ENCODE results near the gene MBP. TPM values are rescaled to one million over a fixed set of nuclear protein-coding genes. Genes with fewer than 3 reads are reported as not detected.

The MBP gene
- total RNA-seq, 1 donor from 2014 or later = 0.53 TPM

GRCh38 chr18:77133835-77134496, 1.4 kb upstream of the MBP start:
- DNase-seq (ENCODE audit: low read depth, low spot score) = no peak

DNA sequence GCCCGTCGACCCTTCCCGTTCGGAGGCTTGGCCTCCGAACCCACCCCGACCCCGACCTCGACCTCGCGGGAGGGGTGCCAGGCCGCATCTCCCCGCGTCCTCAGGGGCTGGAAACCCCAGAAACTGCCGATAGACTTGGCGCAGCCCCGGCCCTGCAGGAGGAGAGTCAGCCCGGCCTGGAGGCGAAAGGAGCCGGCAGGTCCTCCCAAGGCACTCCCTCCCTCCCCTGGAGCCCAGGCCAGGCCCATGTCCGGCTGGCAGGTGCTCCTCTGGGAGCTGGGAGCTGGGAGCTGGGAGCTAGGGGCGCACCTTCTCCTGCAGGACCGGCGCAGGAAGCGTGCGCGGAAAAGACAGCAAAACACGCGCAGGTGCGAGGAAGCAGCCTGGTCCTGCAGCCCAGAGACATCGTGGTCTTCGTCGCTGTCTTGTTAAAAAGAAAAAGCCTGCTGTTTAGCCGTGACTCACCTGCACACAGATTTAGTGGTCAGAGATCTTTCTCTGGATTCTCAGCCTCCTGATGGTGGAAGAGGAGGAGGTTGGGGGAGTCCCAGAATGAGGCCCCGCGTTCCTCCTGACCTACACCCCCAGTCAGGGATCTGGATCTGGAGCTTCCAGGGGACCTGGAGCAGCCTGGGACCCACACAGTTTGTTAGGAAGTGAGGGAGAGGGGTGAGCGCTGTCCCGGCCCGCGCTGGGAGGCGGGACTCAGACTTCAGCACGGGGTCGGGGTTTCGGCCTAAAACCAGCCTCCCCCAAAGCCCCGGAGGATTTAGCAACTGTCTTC, 660 bp upstream of the MBP start:
- no peak for DNase-seq (ENCODE audit: low read depth, low spot score)

DNA sequence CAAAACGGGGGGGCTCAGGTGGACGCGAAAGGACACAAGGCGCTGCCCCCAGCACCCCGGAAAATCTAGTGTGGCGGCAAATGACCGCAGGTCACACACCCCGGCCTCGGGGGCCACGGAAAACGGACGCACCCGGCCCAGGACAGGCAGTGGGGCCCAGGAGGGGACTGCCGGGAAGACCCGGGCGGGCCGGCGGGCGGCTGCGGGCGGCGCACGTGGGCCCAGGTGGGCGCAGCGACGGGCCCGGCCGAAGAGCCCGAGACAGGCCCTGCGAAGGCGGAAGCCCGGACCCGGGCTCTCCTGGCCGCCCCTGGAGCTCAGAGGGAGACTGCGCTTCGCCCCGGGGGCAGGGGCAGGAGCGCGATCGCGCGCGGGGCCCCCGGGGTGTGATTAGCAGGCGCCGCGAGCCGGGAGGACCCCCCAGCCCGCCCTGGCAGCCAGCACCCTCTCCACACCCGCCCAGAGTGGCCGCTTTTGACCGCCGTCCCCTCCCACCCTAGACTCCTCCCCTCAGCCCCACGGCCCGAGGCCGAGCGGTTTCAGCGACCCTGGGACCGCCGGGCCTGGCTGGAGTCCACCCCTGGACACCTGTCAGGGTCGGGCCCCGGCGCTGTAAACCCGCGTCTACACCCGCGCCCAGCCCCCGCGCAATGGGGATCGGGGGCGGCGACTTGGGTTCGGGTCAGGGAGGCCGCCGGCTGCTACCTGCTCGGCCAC, 773 bp downstream of the MBP start:
- no peak for DNase-seq (ENCODE audit: low read depth, low spot score)

DNA sequence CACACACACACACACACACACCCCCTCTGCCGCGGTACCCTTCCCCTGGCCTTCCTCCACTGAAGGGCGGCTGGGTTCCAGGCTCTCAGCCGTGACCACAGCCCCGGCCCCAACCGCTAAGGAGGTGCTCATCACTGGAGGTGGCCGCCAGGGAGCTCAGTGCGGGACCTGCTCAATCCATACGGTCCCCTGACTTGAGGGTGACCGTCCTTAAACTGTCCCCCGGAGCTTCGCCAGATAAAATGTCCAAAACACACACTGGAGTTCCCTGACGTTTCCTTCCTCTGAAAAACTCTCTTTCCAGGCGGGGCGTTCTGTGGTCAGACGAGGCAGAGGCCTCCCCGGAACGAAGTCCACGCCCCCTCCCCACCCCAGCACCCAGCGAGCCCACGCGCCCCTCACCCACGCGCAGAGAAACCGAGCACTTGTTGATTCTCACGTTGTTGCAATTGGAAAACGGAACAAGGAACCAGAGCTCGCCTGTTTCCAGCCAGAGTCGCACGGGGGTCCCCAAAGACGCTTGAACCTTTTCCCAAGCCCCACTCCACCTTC, 1.4 kb downstream of the MBP start:
- no peak for DNase-seq (ENCODE audit: low read depth, low spot score)

DNA sequence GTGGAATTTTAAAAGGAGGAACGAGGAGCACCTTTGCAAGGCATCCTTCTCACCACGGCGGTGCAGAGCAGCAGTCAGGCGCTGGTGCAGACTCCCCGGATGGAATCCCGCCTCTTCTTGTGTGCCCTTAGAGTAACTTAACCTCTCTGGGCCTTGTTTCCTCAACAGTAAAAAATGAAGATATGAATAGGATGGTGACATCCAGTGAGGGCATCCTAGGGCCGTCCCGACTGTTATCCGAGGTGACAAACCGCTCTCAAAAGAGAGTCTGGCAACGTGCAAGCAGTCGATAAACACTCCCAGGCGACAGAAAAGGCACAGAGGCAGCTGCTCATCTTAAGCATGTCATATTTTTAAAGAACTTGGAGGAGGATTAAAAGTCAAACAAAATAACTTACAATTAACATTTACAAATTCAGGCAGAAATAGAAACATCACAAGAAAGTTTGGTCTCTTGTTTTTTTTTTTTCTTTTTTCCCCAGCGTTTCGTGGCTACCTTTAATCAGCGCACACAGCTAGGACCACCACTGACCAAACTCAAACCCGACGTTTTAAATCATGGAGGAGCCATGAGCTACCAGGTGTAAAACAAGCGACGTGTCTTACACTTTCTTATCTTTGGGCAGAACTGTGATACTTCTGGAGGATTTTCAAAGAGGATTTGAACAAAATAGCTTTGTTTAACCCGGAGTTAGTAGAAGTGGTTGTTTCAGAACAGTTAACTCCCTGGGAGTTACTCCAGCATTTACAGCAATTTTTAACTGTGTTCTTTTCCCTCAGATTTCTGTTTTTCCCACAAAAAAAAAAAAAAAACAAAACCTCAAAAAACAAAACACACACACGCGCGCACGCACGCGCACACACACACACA, 2.1 kb downstream of the MBP start:
- DNase-seq (ENCODE audit: low read depth, low spot score) = no peak

GRCh38 chr18:77129150-77129551, 3.4 kb downstream of the MBP start:
- no peak for DNase-seq (ENCODE audit: low read depth, low spot score)

DNA sequence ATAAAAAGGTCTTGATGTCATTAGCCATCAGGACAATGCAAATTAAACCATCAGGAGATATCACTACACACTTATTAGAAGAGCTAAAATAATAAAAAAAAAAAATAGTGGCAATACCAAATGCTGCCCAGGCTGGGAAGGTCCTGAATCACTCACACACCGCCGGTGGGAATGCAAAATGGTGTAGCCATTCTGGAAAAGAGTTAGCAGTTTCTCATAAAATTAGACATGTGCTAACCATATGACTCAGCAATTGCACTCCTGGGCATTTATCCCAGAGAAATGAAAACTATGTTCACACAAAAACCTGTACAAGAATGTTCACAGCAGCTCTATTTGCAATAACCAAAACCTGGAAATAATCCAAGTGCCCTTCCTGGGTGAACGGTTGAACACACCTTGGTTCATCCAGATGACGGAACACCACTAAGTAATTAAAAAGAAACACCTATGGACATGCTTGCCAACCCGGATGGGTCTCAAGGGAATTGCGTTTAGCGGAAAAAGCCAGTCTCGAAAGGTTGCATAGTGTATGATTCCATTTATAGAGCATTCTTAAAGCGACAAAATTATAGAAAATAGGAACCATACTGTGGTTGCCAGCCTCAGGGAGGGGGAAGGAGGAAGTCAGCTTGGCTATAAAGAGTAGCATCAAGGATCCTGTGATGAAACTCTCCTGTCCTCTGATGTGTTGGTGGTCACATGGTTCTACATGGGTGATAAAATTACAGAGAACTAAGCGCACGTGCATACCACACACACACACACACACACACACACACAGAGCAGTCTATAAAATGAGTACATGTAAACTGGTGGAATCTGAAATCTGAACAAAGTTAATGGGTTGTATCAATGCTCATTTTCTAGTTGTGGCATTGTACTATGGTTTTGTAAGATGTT, 4.6 kb downstream of the MBP start:
- no peak for DNase-seq (ENCODE audit: low read depth, low spot score)

DNA sequence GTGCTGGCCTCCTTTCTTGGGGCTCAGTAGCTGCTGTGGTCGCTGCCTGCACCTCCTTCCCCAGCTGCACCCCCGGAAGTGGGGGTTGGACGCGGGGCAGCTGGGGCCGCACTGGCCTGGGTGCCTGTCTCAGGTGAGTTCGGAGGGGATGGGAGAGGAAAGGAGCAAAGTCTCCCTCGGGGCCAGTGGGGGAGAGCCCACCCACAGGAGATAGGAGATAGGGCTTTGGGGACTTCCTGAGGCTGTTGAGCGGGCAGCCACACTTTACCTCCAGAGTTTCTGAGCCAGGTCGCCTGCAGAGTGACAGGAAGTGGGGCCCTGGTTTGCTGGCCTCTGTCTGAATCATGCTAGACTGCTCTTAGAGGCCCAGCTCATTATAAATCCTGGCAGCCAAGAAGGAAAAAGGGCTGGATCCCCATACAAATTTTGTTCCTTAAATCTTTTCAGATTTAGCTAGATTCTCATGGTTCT, 8.1 kb downstream of the MBP start:
- no peak for DNase-seq (ENCODE audit: low read depth, low spot score)

GRCh38 chr18:77123320-77124231, 9.0 kb downstream of the MBP start:
- no peak for DNase-seq (ENCODE audit: low read depth, low spot score)

- no peak for DNase-seq (ENCODE audit: low read depth, low spot score)
Measured at GRCh38 chr18:77121523-77121922, 11.1 kb downstream of the MBP start.

GRCh38 chr18:77119851-77120491, 12.6 kb downstream of the MBP start:
- DNase-seq (ENCODE audit: low read depth, low spot score) = no peak

GRCh38 chr18:77119101-77119850, 13.3 kb downstream of the MBP start:
- no peak for DNase-seq (ENCODE audit: low read depth, low spot score)

DNA sequence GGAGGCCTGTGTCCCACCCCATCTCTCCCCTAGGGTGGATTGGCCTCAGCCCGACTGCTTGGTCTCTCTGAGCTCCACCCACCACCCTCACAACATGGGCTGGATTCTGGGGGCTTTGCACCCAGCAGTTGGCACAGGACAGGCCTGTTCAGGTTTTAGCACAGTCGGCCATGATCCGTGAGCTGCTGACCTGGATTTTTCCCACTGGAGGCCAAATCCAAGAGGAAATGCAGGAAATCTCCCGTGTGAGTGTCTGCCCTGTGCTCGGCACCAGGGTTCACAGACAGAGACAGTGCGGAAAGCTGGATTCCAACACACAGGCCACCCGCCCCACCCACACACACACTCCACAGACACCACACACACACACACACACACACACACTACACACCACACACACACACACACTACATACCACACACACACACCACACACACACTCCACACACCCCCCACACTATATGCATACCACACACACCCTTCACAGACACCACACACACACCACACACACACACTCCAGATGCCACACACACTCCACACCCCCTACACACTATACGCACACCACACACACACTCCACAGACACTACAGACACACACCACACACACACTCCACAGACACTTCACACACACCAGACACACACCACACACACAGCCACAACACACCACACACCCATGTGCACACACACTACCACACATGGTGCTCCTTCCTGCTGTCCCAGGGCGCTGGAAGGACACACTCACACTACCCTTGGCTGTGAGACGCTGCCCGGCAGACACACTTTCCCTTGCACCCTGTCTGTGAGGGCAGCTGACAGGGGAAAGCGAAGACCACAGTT, 14.1 kb downstream of the MBP start:
- DNase-seq (ENCODE audit: low read depth, low spot score) = no peak

GRCh38 chr18:77116201-77117080, 16.1 kb downstream of the MBP start:
- no peak for DNase-seq (ENCODE audit: low read depth, low spot score)

DNA sequence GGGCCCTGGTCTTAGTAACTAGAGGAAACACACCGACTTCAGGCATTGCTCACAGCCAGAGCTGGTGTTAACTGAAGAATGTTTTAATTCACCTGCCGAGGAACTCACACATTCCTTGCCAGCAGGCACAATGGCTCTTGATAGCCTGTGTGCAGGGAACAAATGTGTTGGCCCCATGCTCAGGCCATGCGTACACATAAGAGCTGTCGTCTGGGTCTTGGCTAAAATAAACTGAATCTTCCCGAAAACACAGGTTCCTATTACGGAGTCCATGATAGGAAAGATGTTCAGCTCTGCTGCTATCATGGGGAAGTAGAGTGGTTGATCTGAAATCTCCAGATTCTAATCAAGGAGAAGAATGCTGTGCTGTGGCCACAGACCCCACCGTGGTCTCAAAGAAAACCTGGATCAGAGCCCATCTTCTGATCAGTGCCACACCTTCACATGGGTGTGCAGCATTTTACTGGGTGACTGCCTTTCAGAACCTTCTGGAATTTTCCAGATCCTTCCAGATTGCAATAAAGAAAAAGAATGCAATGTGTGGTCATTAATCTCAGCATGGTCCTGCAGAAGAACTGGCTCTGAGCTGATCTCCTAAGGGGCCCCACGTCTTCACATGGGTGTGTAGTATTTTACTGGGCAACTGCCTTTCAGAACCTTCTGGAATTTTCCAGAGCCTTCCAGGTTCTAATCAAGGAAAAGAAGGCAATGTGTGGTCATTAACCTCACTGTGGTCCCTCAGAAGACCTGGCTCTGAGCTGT, 17.2 kb downstream of the MBP start:
- no peak for DNase-seq (ENCODE audit: low read depth, low spot score)
